Measurements from ENCODE around the gene SAMD3. TPM values are rescaled to one million over a fixed set of nuclear protein-coding genes. Genes with fewer than 3 reads are reported as not detected.
A peak's percentile ranks its signal among the peaks of the same experiment; 100 is the strongest.
"Not testable (repeated sequence)": the region's sequence is repeated elsewhere in the genome, so short reads cannot be mapped to it uniquely, and the experiment has no call there.

SAMD3 gene
- total RNA-seq, 6 experiments from 2014 or later: 0.95 to 2.3 (median 1.4) TPM

GRCh38 chr6:130178692-130179091 lies 44.1 kb downstream of the SAMD3 start:
- Mint-ChIP-seq H3K36me3 (ENCODE audit: low read depth) (peaks cover 11% of the 10 kb centered on the region), H3K4me1 (ENCODE audit: low read depth) (peaks cover 16% of the 10 kb centered on the region), H3K27ac (peak overlapping the region; percentile 32), H3K4me3 (no peak overlapping the region), H3K27me3 (ENCODE audit: insufficient read depth) (peaks cover 2% of the 10 kb centered on the region; the same call in 1 of the 2 replicates), H3K9me3 (no peaks in the 10 kb centered on the region)
- TF ChIP-seq CTCF (IDR thresholded peaks at IDR 0.05): no peak
- DNase-seq: peak; percentile 81

- Mint-ChIP-seq H3K36me3 (ENCODE audit: low read depth) (peaks cover 27% of the 10 kb centered on the region), H3K4me3 (no peak overlapping the region), H3K9me3 (peaks cover 15% of the 10 kb centered on the region), H3K4me1 (ENCODE audit: low read depth) (peaks cover 16% of the 10 kb centered on the region), H3K27me3 (ENCODE audit: insufficient read depth) (peaks cover 2% of the 10 kb centered on the region; the same call in 1 of the 2 replicates), H3K27ac (no peak overlapping the region)
- no peak for DNase-seq
- TF ChIP-seq CTCF (IDR thresholded peaks at IDR 0.05): no peak
Observed at GRCh38 chr6:130176378-130176777, 46.4 kb downstream of the SAMD3 start.

GRCh38 chr6:130173377-130174004 lies 49.3 kb downstream of the SAMD3 start:
- H3K27ac Mint-ChIP-seq; H3K4me1 Mint-ChIP-seq (ENCODE audit: low read depth); DNase-seq; H3K4me3 Mint-ChIP-seq; H3K27me3 Mint-ChIP-seq (ENCODE audit: insufficient read depth): not testable (repeated sequence)
- Mint-ChIP-seq H3K36me3 (ENCODE audit: low read depth) (peaks cover 27% of the 10 kb centered on the region), H3K9me3 (peaks cover 23% of the 10 kb centered on the region)

GRCh38 chr6:130170160-130170559 lies 52.6 kb downstream of the SAMD3 start:
- not testable (repeated sequence) for DNase-seq; H3K4me1 Mint-ChIP-seq (ENCODE audit: low read depth); H3K4me3 Mint-ChIP-seq; H3K27me3 Mint-ChIP-seq (ENCODE audit: insufficient read depth); H3K27ac Mint-ChIP-seq
- Mint-ChIP-seq H3K9me3 (peaks cover 23% of the 10 kb centered on the region), H3K36me3 (ENCODE audit: low read depth) (peaks cover 16% of the 10 kb centered on the region)

GRCh38 chr6:130167655-130168054 lies 55.1 kb downstream of the SAMD3 start:
- peaks cover 19% of the 10 kb centered on the region for H3K9me3 Mint-ChIP-seq
- peaks cover 13% of the 10 kb centered on the region for H3K36me3 Mint-ChIP-seq (ENCODE audit: low read depth)
- H3K4me3 Mint-ChIP-seq: no peak overlapping the region
- DNase-seq: no peak
- no peak for TF ChIP-seq CTCF (IDR thresholded peaks at IDR 0.05)
- H3K4me1 Mint-ChIP-seq (ENCODE audit: low read depth): no peaks in the 10 kb centered on the region
- H3K27me3 Mint-ChIP-seq (ENCODE audit: insufficient read depth): peaks cover 6% of the 10 kb centered on the region; the same call in 1 of the 2 replicates
- H3K27ac Mint-ChIP-seq: no peak overlapping the region

- H3K4me1 Mint-ChIP-seq (ENCODE audit: low read depth): no peaks in the 10 kb centered on the region
- no peak overlapping the region for H3K4me3 Mint-ChIP-seq
- no peak overlapping the region for H3K27ac Mint-ChIP-seq
- no peak for DNase-seq
- peaks cover 6% of the 10 kb centered on the region; the same call in 1 of the 2 replicates for H3K27me3 Mint-ChIP-seq (ENCODE audit: insufficient read depth)
- H3K9me3 Mint-ChIP-seq: peaks cover 2% of the 10 kb centered on the region
- no peak for TF ChIP-seq CTCF (IDR thresholded peaks at IDR 0.05)
- peaks cover 14% of the 10 kb centered on the region for H3K36me3 Mint-ChIP-seq (ENCODE audit: low read depth)
Observed at GRCh38 chr6:130164251-130164650, 58.5 kb downstream of the SAMD3 start.

Data from HFFc6 (cell line).